ENCODE data around the gene SCAMP5. TPM values are rescaled to one million over a fixed set of nuclear protein-coding genes. Genes with fewer than 3 reads are reported as not detected.

Gene SCAMP5
- total RNA-seq, 1 experiment from 2014 or later: 0.29 TPM

GRCh38 chr15:75031848-75032247 is 36.5 kb downstream of the SCAMP5 start:
- Histone ChIP-seq H3K4me3 (no peak overlapping the region), H3K9me3 (replicated peaks) (no peaks in the 10 kb centered on the region), H3K27me3 (replicated peaks) (no peaks in the 10 kb centered on the region), H3K27ac (no peak overlapping the region), H3K4me1 (replicated peaks) (peaks cover 37% of the 10 kb centered on the region), H3K36me3 (0 out of 2 replicates have a peak, but pooled peaks cover 5% of the 10 kb centered on the region)
- peak in 1 of 2 experiments; percentile 17 for DNase-seq (ENCODE audit: low read depth in 1 of 2, low spot score in 2 of 2)

- DNase-seq (ENCODE audit: low read depth in 1 of 2, low spot score in 2 of 2): no peak
Measured at GRCh38 chr15:75032395-75032794, 37.0 kb downstream of the SCAMP5 start.

GRCh38 chr15:75033809-75034208 is 38.4 kb downstream of the SCAMP5 start:
- no peak overlapping the region for H3K4me3 ChIP-seq
- peaks cover 56% of the 10 kb centered on the region for H3K4me1 ChIP-seq (replicated peaks)
- DNase-seq (ENCODE audit: low read depth in 1 of 2, low spot score in 2 of 2): no peak
- no peaks in the 10 kb centered on the region for H3K9me3 ChIP-seq (replicated peaks)
- 0 out of 2 replicates have a peak, but pooled peaks cover 5% of the 10 kb centered on the region for H3K36me3 ChIP-seq
- no peak overlapping the region for H3K27ac ChIP-seq
- H3K27me3 ChIP-seq (replicated peaks): no peaks in the 10 kb centered on the region

More at GRCh38 chr15:75032395-75032794, 37.0 kb downstream of the SCAMP5 start:
- Histone ChIP-seq H3K4me1 (replicated peaks) (peaks cover 42% of the 10 kb centered on the region), H3K9me3 (replicated peaks) (no peaks in the 10 kb centered on the region), H3K4me3 (no peak overlapping the region), H3K36me3 (0 out of 2 replicates have a peak, but pooled peaks cover 5% of the 10 kb centered on the region), H3K27ac (no peak overlapping the region), H3K27me3 (replicated peaks) (no peaks in the 10 kb centered on the region)

- Histone ChIP-seq H3K4me1 (replicated peaks) (peaks cover 57% of the 10 kb centered on the region), H3K4me3 (no peak overlapping the region), H3K27ac (no peak overlapping the region), H3K9me3 (replicated peaks) (no peaks in the 10 kb centered on the region), H3K27me3 (replicated peaks) (no peaks in the 10 kb centered on the region), H3K36me3 (0 out of 2 replicates have a peak, but pooled peaks cover 5% of the 10 kb centered on the region)
- no peak for DNase-seq (ENCODE audit: low read depth in 1 of 2, low spot score in 2 of 2)
Measured at GRCh38 chr15:75034615-75035014, 39.3 kb downstream of the SCAMP5 start.

GRCh38 chr15:75036212-75036616 is 40.9 kb downstream of the SCAMP5 start:
- Histone ChIP-seq H3K36me3 (no peaks in the 10 kb centered on the region), H3K9me3 (replicated peaks) (no peaks in the 10 kb centered on the region), H3K27ac (no peak overlapping the region; the same call in 1 of the 2 replicates), H3K4me3 (no peak overlapping the region), H3K4me1 (replicated peaks) (peaks cover 44% of the 10 kb centered on the region), H3K27me3 (replicated peaks) (no peaks in the 10 kb centered on the region)
- DNase-seq (ENCODE audit: low read depth in 1 of 2, low spot score in 2 of 2): peak; percentile 58 to 62

- no peaks in the 10 kb centered on the region for H3K27me3 ChIP-seq (replicated peaks)
- H3K4me3 ChIP-seq: no peak overlapping the region
- DNase-seq (ENCODE audit: low read depth in 1 of 2, low spot score in 2 of 2): no peak
- H3K36me3 ChIP-seq: no peaks in the 10 kb centered on the region
- peaks cover 44% of the 10 kb centered on the region for H3K4me1 ChIP-seq (replicated peaks)
- H3K9me3 ChIP-seq (replicated peaks): no peaks in the 10 kb centered on the region
- no peak overlapping the region for H3K27ac ChIP-seq
Measured at GRCh38 chr15:75037685-75038084, 42.3 kb downstream of the SCAMP5 start.

- Histone ChIP-seq H3K9me3 (replicated peaks) (no peaks in the 10 kb centered on the region), H3K27me3 (replicated peaks) (no peaks in the 10 kb centered on the region), H3K4me1 (replicated peaks) (peaks cover 50% of the 10 kb centered on the region), H3K27ac (no peak overlapping the region), H3K36me3 (no peaks in the 10 kb centered on the region), H3K4me3 (no peak overlapping the region)
- DNase-seq (ENCODE audit: low read depth in 1 of 2, low spot score in 2 of 2): peak in 1 of 2 experiments; percentile 45
Measured at GRCh38 chr15:75038231-75038630, 42.9 kb downstream of the SCAMP5 start.

- H3K4me3 ChIP-seq: no peak overlapping the region
- peaks cover 73% of the 10 kb centered on the region for H3K4me1 ChIP-seq (replicated peaks)
- no peaks in the 10 kb centered on the region for H3K27me3 ChIP-seq (replicated peaks)
- peaks cover 7% of the 10 kb centered on the region for H3K36me3 ChIP-seq
- peak; percentile 96 to 97 for DNase-seq (ENCODE audit: low read depth in 1 of 2, low spot score in 2 of 2)
- H3K27ac ChIP-seq: peak overlapping the region; percentile 90
- no peaks in the 10 kb centered on the region for H3K9me3 ChIP-seq (replicated peaks)
Measured at GRCh38 chr15:75042730-75043508, 47.6 kb downstream of the SCAMP5 start.

GRCh38 chr15:75043509-75044257 is 48.3 kb downstream of the SCAMP5 start:
- DNase-seq (ENCODE audit: low read depth in 1 of 2, low spot score in 2 of 2): peak; percentile 99 to 100
- Histone ChIP-seq H3K4me3 (no peak overlapping the region), H3K9me3 (replicated peaks) (no peaks in the 10 kb centered on the region), H3K4me1 (replicated peaks) (peaks cover 68% of the 10 kb centered on the region), H3K27me3 (replicated peaks) (no peaks in the 10 kb centered on the region), H3K27ac (peak overlapping the region; percentile 90), H3K36me3 (peaks cover 11% of the 10 kb centered on the region)

GRCh38 chr15:75044258-75044878 is 49.0 kb downstream of the SCAMP5 start:
- peaks cover 61% of the 10 kb centered on the region for H3K4me1 ChIP-seq (replicated peaks)
- H3K4me3 ChIP-seq: no peak overlapping the region
- peaks cover 17% of the 10 kb centered on the region for H3K36me3 ChIP-seq
- DNase-seq (ENCODE audit: low read depth in 1 of 2, low spot score in 2 of 2): no peak
- H3K27ac ChIP-seq: peak overlapping the region; percentile 90
- H3K9me3 ChIP-seq (replicated peaks): no peaks in the 10 kb centered on the region
- no peaks in the 10 kb centered on the region for H3K27me3 ChIP-seq (replicated peaks)

GRCh38 chr15:75045332-75046015 is 50.1 kb downstream of the SCAMP5 start:
- Histone ChIP-seq H3K27me3 (replicated peaks) (no peaks in the 10 kb centered on the region), H3K36me3 (peaks cover 17% of the 10 kb centered on the region), H3K27ac (peak overlapping the region; percentile 90), H3K9me3 (replicated peaks) (no peaks in the 10 kb centered on the region), H3K4me3 (no peak overlapping the region), H3K4me1 (replicated peaks) (peaks cover 60% of the 10 kb centered on the region)
- DNase-seq (ENCODE audit: low read depth in 1 of 2, low spot score in 2 of 2): peak in 1 of 2 experiments; percentile 50

GRCh38 chr15:75048394-75048793 is 53.0 kb downstream of the SCAMP5 start:
- H3K36me3 ChIP-seq: peaks cover 17% of the 10 kb centered on the region
- peaks cover 50% of the 10 kb centered on the region for H3K4me1 ChIP-seq (replicated peaks)
- H3K9me3 ChIP-seq (replicated peaks): no peaks in the 10 kb centered on the region
- DNase-seq (ENCODE audit: low read depth in 1 of 2, low spot score in 2 of 2): no peak
- H3K27me3 ChIP-seq (replicated peaks): no peaks in the 10 kb centered on the region
- H3K4me3 ChIP-seq: no peak overlapping the region
- H3K27ac ChIP-seq: no peak overlapping the region

- peaks cover 50% of the 10 kb centered on the region for H3K4me1 ChIP-seq (replicated peaks)
- no peaks in the 10 kb centered on the region for H3K9me3 ChIP-seq (replicated peaks)
- no peak overlapping the region for H3K27ac ChIP-seq
- no peak for DNase-seq (ENCODE audit: low read depth in 1 of 2, low spot score in 2 of 2)
- no peak overlapping the region for H3K4me3 ChIP-seq
- H3K36me3 ChIP-seq: peaks cover 14% of the 10 kb centered on the region
- no peaks in the 10 kb centered on the region for H3K27me3 ChIP-seq (replicated peaks)
Measured at GRCh38 chr15:75049392-75049791, 54.0 kb downstream of the SCAMP5 start.

Data from SJSA1 (cell line).